Right lung (tissue), 10 donors: ENCODE measurements around the gene ANKRD22. TPM values are rescaled to one million over a fixed set of nuclear protein-coding genes. Genes with fewer than 3 reads are reported as not detected.
"Not testable (repeated sequence)": the region's sequence is repeated elsewhere in the genome, so short reads cannot be mapped to it uniquely, and the experiment has no call there.

Experiments
- DNase-seq, 2 donors: peaks; one replicate each; pipeline ENCODE4 v3.0.0-alpha.2; 2013
- long read RNA-seq, 8 donors: transcript quantifications; one replicate each; lab custom pipeline, GENCODE V29; 2026
- polyA plus RNA-seq, 5 donors: library from polyadenylated mRNA; unstranded; fragments of 120-200 nt; gene quantifications; one replicate each; pipeline versions ENCODE4 v1.2.1 to v1.2.3, GENCODE V29; 2013; ENCODE audit warnings: inconsistent platforms in 1 of 5, low replicate concordance in 1 of 5; ENCODE audit not compliant: insufficient read length in 5 of 5, insufficient read depth in 1 of 5

ANKRD22 gene
- 1 to 10 TPM in 1 of 5 donors, under 1 TPM in 4; 0.22 to 1.0 (median 0.70) TPM for polyA plus RNA-seq
- long read RNA-seq, donor 1 = 0 reads
- long read RNA-seq, donor 2 = 0 reads
- long read RNA-seq, donor 3 = 0 reads
- long read RNA-seq, donor 4, partial matches to known transcripts = 0 of 1 reads
- long read RNA-seq, donor 4, other reads (novel, unspliced or antisense) = 0 of 1 reads
- long read RNA-seq, donor 5 = 0 reads
- long read RNA-seq, donor 6, partial matches to known transcripts = 0 of 1 reads
- long read RNA-seq, donor 6, other reads (novel, unspliced or antisense) = 0 of 1 reads
- long read RNA-seq, donor 7 = 0 reads
- long read RNA-seq, donor 8 = 0 reads

DNA sequence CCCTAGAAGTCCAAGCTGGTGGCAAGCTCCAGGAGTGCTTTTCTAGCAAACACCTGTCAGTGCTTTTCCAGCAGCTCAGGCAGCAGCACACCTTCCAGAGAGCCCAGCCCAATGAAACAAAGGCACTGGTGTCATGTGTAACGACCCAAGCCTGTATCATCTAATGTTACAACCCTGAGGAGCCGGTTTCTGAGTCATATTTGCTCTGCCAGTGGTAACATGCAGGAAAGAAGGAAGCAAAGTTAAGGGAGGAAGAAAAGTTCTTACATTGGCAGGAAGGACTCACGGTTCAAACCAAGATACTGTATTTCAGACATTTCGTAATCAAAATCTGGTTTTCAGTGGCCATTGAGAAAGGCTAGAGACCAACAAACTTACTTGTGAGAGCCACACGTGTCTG is at the start of gene ANKRD22:
TSS of gene ANKRD22 (minus strand) at position 139 of the 400 bp plus-strand sequence. CDS start 237 bp downstream, outside the sequence.
- DNase-seq = peak in 1 of 2 donors; percentile 17

- DNase-seq = no peak
Observed at GRCh38 chr10:88899886-88900285, 48.2 kb upstream of the ANKRD22 start.

GRCh38 chr10:88898727-88899126 is 47.1 kb upstream of the ANKRD22 start:
- no peak for DNase-seq

DNA sequence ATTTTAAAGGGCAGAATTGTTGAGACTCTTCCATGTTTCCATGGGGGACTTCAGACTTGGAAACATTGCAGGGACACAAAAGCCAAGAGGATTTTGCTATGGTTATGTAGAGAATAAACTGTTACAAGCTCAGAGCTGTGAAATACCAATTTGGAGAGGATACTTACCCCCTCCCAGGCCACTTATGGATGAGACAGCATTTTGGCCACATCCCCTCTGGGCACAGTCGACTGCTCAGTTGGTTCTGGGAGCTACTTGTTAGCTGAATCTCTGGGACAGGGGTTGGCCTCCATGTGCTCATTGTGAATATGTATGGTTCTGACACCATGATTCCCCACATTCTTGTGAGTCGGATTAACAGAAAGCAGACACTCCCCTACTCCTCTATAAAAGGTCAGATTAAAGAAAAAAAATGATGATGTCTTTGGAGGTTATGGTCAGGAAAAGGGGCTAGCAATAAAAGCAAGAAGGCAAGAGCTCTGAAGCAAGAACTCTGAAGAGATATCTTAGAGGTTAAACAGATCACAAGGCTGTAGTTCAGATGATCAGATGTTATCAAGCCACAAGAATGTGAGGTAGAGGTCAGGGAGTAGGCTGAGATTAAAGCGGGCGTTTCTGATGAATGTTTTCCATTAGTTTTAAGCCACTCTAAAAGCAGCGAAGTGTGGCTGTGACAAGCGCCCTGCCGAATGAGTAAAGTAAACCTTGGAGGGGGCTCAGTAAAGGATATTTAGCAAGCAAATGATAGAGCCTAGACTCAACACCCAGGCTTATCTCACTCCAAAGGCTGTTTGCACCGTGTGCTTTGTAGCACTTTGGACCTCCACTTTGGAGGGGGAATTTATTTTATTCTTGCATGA is 45.6 kb upstream of the ANKRD22 start:
- no peak for DNase-seq

DNA sequence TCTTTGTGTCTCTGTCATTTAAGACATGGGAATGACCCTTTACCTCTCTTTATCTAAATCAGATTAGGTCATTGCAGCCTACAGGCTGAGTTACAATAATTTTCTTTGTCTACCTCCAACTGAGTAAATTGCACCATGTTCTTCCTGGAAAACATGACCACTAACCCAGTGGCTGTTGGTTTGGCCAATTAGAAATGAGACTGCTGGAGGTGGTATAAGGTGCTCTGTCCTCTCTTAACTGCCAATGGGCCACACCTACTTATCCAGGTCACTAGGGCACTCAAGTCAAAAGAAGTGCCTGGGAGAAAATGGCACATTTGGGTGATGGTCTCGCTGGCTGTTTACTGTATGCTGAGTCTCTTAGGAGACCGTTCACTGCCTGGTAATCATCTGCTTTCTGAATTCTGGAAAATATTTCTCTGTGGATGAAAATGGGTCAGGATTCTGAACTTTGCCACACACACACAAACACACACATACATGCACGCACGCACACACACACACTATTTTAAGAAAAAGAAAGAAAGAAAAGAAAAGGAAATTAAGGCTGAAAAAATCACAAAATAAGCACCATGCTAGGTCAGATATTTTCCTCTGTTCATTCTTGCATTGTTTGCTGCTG is 44.8 kb upstream of the ANKRD22 start:
- DNase-seq = no peak

GRCh38 chr10:88895250-88895649 is 43.6 kb upstream of the ANKRD22 start:
- no peak for DNase-seq

DNA sequence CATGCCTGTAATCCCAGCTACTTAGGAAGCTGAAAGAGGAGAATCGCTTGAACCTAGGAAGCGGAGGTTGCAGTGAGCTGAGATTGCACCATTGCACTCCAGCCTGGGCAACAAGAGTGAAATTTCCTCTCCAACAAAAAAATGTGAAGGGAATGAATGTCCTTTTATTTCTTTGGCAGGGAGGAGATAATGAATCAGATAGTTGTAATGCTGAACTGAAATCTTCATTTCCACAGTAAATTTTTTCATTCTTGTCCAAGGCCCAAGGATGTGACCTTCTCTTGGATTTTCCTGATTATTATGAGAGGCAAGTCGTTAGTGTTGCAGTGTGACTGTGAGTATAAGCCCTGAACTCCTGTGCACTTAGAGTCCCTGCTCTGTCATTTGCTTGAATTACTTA is 42.0 kb upstream of the ANKRD22 start:
- no peak for DNase-seq

DNA sequence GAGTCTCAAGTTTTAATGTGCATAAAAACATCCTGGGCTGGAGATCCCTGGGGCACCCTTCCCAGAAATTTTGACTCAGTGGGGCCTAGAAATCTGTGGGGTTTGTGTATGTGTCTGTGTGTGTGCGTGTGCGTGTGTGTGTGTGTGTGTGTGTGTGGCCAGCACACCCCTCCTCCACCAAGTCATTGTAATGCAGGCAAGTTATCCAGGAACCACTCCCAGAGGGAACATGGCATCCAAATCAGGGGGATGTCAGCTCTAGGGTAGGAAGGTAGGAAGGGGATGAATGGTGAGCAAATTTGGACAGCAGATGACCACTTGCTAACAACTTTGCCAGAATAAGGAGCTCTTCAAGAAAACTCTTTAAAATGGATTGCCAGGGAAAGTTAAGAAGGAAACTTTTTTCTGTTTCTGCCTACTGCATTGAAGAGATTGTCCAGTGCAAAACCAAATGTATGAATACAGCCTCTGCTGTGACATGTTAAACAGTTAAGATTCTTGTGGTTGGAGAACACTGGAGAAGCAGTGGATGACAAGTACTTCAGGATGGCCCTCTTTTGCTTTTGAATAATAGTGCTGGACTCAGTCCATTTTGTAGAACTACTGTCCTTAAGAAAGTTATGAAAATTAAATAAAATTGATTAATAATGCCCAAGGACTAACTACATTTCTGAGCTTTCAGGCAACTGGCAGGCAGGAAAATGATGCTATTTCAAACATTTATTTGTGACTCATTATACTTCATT is 40.8 kb upstream of the ANKRD22 start:
- DNase-seq = no peak

GRCh38 chr10:88890681-88891381 is 39.2 kb upstream of the ANKRD22 start:
- DNase-seq = no peak

DNA sequence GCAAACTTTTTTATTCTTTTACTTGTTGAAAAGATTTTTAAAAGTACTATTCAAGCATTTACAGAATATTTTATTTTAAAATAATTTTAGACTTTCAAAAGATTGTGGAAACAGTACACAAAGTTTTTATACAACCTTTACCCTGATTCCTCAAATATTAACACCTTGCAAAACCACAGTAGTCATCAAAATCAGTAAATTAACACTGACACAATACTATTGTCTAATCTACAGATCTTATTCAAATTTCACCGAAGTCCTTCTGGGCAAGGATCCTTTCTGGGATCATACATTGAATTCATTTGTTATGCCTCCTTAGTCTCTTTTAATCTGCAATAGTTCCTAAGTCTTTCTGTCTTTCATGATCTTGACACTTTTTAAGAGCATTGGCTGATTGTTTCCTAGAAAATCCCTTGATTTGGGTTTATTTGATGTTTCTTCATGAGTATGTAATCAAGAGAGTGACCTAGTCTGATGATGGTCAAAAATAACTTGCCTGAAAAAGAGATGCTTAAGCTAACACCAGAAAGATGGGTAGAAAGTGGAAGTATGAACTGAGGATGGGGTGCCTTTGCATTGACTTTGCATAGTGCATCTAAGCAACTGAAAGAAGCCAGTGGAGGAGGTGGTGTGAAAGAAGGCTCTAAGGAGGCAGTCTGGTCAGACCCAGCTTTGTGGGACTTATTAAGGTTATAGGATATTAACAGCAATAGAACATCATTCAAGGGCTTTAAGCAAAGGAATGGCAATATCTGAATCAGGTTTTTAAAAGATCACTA is 38.1 kb upstream of the ANKRD22 start:
- DNase-seq = no peak

DNA sequence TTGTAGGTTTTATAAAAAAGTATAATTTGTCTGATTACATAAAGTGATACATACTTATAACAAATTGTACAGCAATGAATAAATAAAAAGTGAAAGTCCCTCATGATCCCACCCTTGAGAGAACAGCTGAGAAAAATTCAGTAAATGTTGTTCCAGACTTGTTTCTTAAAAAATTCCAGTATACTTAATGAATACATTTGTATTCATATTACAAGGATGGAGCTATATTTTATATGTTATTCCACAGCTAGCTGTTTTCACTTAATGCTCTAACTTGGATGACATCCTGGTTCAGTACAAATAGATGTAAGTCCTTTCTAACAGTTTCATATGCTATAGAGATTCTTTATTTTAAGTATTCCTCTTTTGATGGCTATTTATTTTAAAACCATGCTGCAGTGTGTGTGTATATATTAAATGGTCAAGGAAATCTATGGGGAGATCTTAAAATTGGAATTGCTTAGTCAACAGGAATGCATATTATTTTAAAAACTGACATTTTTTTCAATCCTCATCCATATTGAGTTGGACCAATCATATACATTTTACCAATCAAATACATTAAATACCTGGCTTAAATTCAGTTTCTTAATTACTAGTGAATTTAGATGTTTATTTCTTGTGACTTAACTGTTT is 37.3 kb upstream of the ANKRD22 start:
- DNase-seq = no peak

DNA sequence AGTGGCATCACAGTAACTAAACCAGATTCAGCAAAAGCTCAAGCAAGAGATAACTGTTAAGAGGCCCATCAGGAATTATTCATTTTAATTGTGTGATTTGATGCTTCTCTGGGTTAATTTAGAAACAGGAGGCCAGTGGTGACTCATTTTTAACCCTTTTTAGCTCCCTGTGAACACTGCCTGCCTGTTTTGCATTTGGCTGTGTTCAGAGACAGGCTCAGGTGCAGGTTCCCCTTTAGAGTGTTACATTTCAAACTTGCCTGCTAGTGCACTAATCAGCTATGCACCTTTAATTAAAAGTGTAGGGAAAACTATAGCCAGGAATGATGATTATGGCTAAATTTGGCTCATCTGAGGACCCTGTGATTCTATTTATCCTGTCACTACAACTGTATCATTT is 34.9 kb upstream of the ANKRD22 start:
- no peak for DNase-seq

GRCh38 chr10:88883448-88883809 is 31.8 kb upstream of the ANKRD22 start:
- no peak for DNase-seq

DNA sequence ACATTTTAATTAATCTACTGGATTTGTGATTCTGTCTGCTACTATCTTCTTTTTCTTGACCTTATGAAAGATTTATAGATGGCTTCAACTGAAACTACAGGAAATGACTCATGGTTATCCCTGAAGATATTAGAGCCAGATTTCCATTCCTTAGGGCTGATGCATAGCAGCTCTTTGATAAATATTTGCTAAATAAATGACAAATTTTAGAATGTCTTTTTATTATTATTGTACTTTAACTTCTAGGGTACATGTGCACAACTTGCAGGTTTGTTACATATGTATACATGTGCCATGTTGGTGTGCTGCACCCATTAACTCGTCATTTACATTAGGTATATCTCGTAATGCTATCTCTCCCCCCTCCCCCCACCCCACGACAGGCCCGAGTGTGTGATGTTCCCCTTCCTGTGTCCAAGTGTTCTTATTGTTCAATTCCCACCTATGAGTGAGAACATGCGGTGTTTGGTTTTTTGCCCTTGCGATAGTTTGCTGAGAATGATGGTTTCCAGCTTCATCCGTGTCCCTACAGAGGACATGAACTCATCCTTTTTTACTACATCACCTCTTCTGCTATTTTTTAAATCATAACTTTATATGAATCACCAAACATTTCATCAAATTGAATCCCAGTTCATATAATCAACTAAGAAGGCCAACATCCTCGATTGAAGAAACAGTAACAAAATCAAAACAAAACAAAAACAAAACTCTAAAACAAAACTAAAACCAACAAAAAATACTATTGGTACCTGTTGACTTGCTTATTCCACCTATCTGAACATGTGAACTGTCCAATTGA is 31.2 kb upstream of the ANKRD22 start:
- DNase-seq = not testable (repeated sequence)

GRCh38 chr10:88881922-88882645 is 30.4 kb upstream of the ANKRD22 start:
- DNase-seq = no peak

DNA sequence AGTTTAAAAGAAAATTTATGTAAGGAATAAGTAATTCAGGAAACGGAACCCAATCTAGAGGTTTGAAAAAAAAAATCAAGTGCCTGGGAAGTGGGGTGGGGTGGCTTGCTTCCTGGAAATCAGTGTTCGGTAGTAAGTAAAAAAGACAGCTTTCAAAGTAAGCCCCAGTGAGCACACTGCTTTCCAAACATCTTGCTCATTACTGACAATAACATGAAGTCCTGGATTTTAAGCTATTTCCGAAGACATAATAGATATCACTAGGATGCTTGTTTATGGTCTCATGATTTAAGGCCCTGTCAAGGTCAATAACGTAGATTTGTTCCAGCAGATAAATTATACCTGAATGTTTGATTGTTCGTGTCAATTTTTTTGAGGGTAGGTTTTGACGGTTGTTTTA is 29.7 kb upstream of the ANKRD22 start:
- no peak for DNase-seq

- peak; percentile 84 to 89 for DNase-seq
Observed at GRCh38 chr10:88880282-88881076, 28.8 kb upstream of the ANKRD22 start.
